K562 (cell line): ENCODE results near the gene RAB9B. TPM values are rescaled to one million over a fixed set of nuclear protein-coding genes. Genes with fewer than 3 reads are reported as not detected.
A peak's percentile ranks its signal among the peaks of the same experiment; 100 is the strongest.

ENCODE experiments used
- ATAC-seq: fragments of 200-7000 bp; cut with Tn5 transposase; 3 replicates; pipeline ENCODE4 v1.9.1; 2020; ENCODE audit warnings: moderate library complexity
- BruUV-seq: library from RNA; stranded (reverse); fragments of 400-500 nt; replicated peaks from 2 replicates; lab custom pipeline; 2021; lab: Mats Ljungman, UMichigan
- CTCF ChIA-PET: fragments of 300-600 bp; formaldehyde crosslinking; extraction: SDS; loops from one replicate; lab custom pipeline; 2021; ENCODE audit warnings: low intra/inter-chr PET ratio; lab: Yijun Ruan, JAX
- POLR2A ChIA-PET: fragments of 300-600, 350-650 bp; sonication (Branson Sonifier 250); formaldehyde crosslinking; extraction: SDS; loops from one replicate; lab custom pipeline; 2021; ENCODE audit warnings: antibody characterized with exemption, inconsistent platforms; lab: Yijun Ruan, JAX
- DNase-seq, 4 experiments: peaks; one replicate each; pipeline versions ENCODE4 v3.0.0 to v3.0.0-alpha.2; 2011 to 2018; ENCODE audit warnings: low spot score in 3 of 4, mixed read lengths in 3 of 4; ENCODE audit errors: extremely low read depth in 1 of 4
- FAIRE-seq: peaks from 2 replicates; lab custom pipeline; 2011; peaks lifted over from hg19 to GRCh38; lab: Jason Lieb, UNC
- H2AFZ ChIP-seq: 2 replicates; pipeline ENCODE4 v1.6.0; 2011; ENCODE audit warnings: low read depth, low read length, control low read depth, inconsistent platforms
- H3K27ac ChIP-seq: fragments of 200-600 bp; 3 replicates; pipeline ENCODE4 v1.8.0; 2011; ENCODE audit warnings: low read depth, mild to moderate bottlenecking, control low read depth, inconsistent platforms, low read length, moderate library complexity, mixed read lengths; ENCODE audit errors: extremely low read depth
- H3K27me3 ChIP-seq, 2 experiments: fragments of 300-600 bp in 1 of 2; 2 replicates in 1 of 2; 3 replicates in 1 of 2; pipeline versions ENCODE4 v1.6.0 to v1.8.0; 2011; ENCODE audit warnings: inconsistent platforms in 2 of 2, low read length in 2 of 2, mild to moderate bottlenecking in 1 of 2, mixed read lengths in 1 of 2, moderate library complexity in 1 of 2; ENCODE audit not compliant: control insufficient read depth in 2 of 2, insufficient read depth in 2 of 2
- H3K36me3 ChIP-seq: fragments of 300-600 bp; 3 replicates; pipeline ENCODE4 v1.8.0; 2011; ENCODE audit warnings: mild to moderate bottlenecking, low read length, inconsistent platforms; ENCODE audit not compliant: control insufficient read depth, insufficient read depth
- H3K4me1 ChIP-seq, 2 experiments: fragments of 200-600 bp in 1 of 2; replicated peaks in 1 of 2; 2 replicates in 1 of 2; 3 replicates in 1 of 2; pipeline versions ENCODE4 v1.5.1 to v1.8.0; 2011; ENCODE audit warnings: inconsistent platforms in 2 of 2, low read length in 2 of 2, mild to moderate bottlenecking in 1 of 2, mixed read lengths in 1 of 2, moderate library complexity in 1 of 2; ENCODE audit not compliant: control insufficient read depth in 2 of 2, insufficient read depth in 2 of 2
- H3K4me2 ChIP-seq: 2 replicates; pipeline ENCODE4 v1.6.1; 2011; ENCODE audit warnings: low read length, control low read depth, inconsistent platforms, mixed read lengths; ENCODE audit not compliant: insufficient read depth
- H3K4me3 ChIP-seq: fragments of 200-600 bp; sonication (generic), shearing (Covaris generic); 2 replicates; pipeline ENCODE4 v1.5.1; 2016; ENCODE audit warnings: control low read depth, inconsistent platforms
- H3K79me2 ChIP-seq: fragments of 200-600 bp; 3 replicates; pipeline ENCODE4 v1.8.0; 2011; ENCODE audit warnings: low read length, inconsistent platforms; ENCODE audit not compliant: control insufficient read depth, insufficient read depth
- H3K9ac ChIP-seq, 2 experiments: 2 replicates each; pipeline versions ENCODE4 v1.6.0 to v1.6.1; 2011; ENCODE audit warnings: low read depth in 2 of 2, low read length in 2 of 2, control low read depth in 1 of 2, inconsistent platforms in 1 of 2, mild to moderate bottlenecking in 1 of 2, mixed read lengths in 1 of 2; ENCODE audit not compliant: insufficient read depth in 1 of 2
- H3K9me1 ChIP-seq: one replicate; pipeline ENCODE4 v1.6.0; 2011; ENCODE audit warnings: inconsistent platforms, mild to moderate bottlenecking, low read length, moderate library complexity; ENCODE audit not compliant: control insufficient read depth, insufficient read depth
- H3K9me3 ChIP-seq: replicated peaks from 2 replicates; pipeline ENCODE4 v1.5.1; 2011; ENCODE audit warnings: low read depth, low read length, inconsistent platforms; ENCODE audit not compliant: control insufficient read depth, insufficient read depth
- H4K20me1 ChIP-seq: replicated peaks from 2 replicates; pipeline ENCODE4 v1.6.1; 2011; ENCODE audit warnings: low read length, inconsistent platforms, mixed read lengths; ENCODE audit not compliant: control insufficient read depth, insufficient read depth
- C11orf30 ChIP-seq: fragments of 450-650 bp; IDR thresholded peaks from 2 replicates; pipeline ENCODE4 v1.6.1; 2016; ENCODE audit warnings: low read depth, mild to moderate bottlenecking
- CHD1 ChIP-seq: fragments of 200-600 bp; sonication (generic); IDR thresholded peaks from one replicate; pipeline ENCODE4 v1.6.1; 2012; ENCODE audit warnings: mild to moderate bottlenecking, moderate library complexity, low read length, inconsistent platforms
- KLF6 ChIP-seq: fragments of 250-450 bp; sonication (Bioruptor Pico); IDR thresholded peaks from 2 replicates; pipeline ENCODE4 v1.4.0; 2020; ENCODE audit warnings: mild to moderate bottlenecking, moderate library complexity, borderline replicate concordance
- MAFF ChIP-seq: IDR thresholded peaks from 2 replicates; pipeline ENCODE4 v1.6.1; 2012; ENCODE audit warnings: low read length, improper control_type of control experiment
- MAFG ChIP-seq: fragments of 450-650 bp; conservative IDR thresholded peaks from 2 replicates; pipeline ENCODE4 v1.6.1; 2016; ENCODE audit warnings: missing genetic modification characterization, missing compliant biosample characterization
- MAFK ChIP-seq: IDR thresholded peaks from 2 replicates; pipeline ENCODE4 v1.6.1; 2011; ENCODE audit warnings: low read length, improper control_type of control experiment
- SUPT5H ChIP-seq: fragments of 450-650 bp; IDR thresholded peaks from 2 replicates; pipeline ENCODE4 v1.6.1; 2016
- TSC22D4 ChIP-seq: fragments of 450-650 bp; IDR thresholded peaks from 2 replicates; pipeline ENCODE4 v1.6.1; 2016; ENCODE audit warnings: missing genetic modification characterization, missing biosample characterization, control low read depth
- XRCC4 ChIP-seq: IDR thresholded peaks from one replicate; pipeline ENCODE4 v1.6.1; 2011; ENCODE audit not compliant: insufficient read depth, insufficient read length; ENCODE audit errors: extremely low read depth
- ZNF316 ChIP-seq: fragments of 450-650 bp; IDR thresholded peaks from 2 replicates; pipeline ENCODE4 v1.6.1; 2016
- ZNF780A ChIP-seq: fragments of 250-450 bp; sonication (Bioruptor Pico); IDR thresholded peaks from 2 replicates; pipeline ENCODE4 v1.5.0; 2021; ENCODE audit warnings: mild to moderate bottlenecking
- WGBS: fragments of 100-300 bp; shearing (Covaris generic); methylation state at CpG from one replicate; pipeline ENCODE4 v1.1.6; 2016; ENCODE audit warnings: low coverage, mixed read lengths; ENCODE audit not compliant: insufficient coverage; ENCODE audit errors: missing lambda C conversion rate; 5-methylcytosine and 5-hydroxymethylcytosine counted together
- in situ Hi-C: fragments of 300-500 bp; cut with MboI; formaldehyde crosslinking; loops from 4 replicates; pipeline ENCODE4 v1.15.0; 2018; ENCODE audit warnings: inconsistent platforms, mixed read lengths
- intact Hi-C: fragments of 100-400 bp; cut with micrococcal nuclease; formaldehyde crosslinking; loops from 2 replicates; pipeline ENCODE4 v1.14.2; 2022
- polyA plus RNA-seq, 8 experiments: library from polyadenylated mRNA; depleted of rRNA in 4 of 8; stranded (reverse) in 5 of 8; unstranded in 3 of 8; fragments of >200 nt; fragmentation: Nextera tagmentation in 2 of 8; fragmentation: Illumina TruSeq in 1 of 8; extraction: Ambion mirVana in 2 of 8; extraction: Trizol in 1 of 8; gene quantifications; 2 replicates each; pipeline versions ENCODE4 v1.2.1 to v1.2.3, GENCODE V29; 2011 to 2014; ENCODE audit warnings: inconsistent platforms in 1 of 8, missing spikeins in 1 of 8
- total RNA-seq, 7 experiments: library from RNA; depleted of rRNA in 6 of 7; stranded (reverse); fragments of >200 nt in 6 of 7; fragmentation: Illumina TruSeq in 2 of 7; extraction: Trizol in 2 of 7; gene quantifications; 2 replicates each; pipeline versions ENCODE4 v1.2.1 to v1.2.3, GENCODE V29; 2011 to 2021; ENCODE audit warnings: low replicate concordance in 1 of 7
- TF ChIP-seq, protein P1 (sequence below): fragments of 450-650 bp; formaldehyde crosslinking; IDR thresholded peaks from 2 replicates; pipeline ENCODE4 v1.4.0; 2022; ENCODE audit warnings: missing genetic modification characterization
- TF ChIP-seq, protein P2 (sequence below): fragments of 450-650 bp; IDR thresholded peaks from 2 replicates; pipeline ENCODE4 v1.6.1; 2016; ENCODE audit warnings: low read depth, mild to moderate bottlenecking, moderate library complexity
- TF ChIP-seq, protein P3 (sequence below): fragments of 250-450 bp; sonication (Bioruptor Pico); IDR thresholded peaks from 2 replicates; pipeline ENCODE4 v1.9.0; 2021; ENCODE audit warnings: mild to moderate bottlenecking, inconsistent platforms
- TF ChIP-seq, protein P4 (sequence below): conservative IDR thresholded peaks from 2 replicates; pipeline ENCODE4 v1.6.1; 2011; ENCODE audit warnings: low read depth, mild to moderate bottlenecking, low read length; ENCODE audit not compliant: control insufficient read depth

RAB9B gene
- total and polyA plus RNA-seq, 9 of the 15 experiments (the other 6 are each of a cell fraction or from before 2014, with no cell fraction given), result 0.03 to 0.05 (median 0.04) TPM; not detected in 6

DNA sequence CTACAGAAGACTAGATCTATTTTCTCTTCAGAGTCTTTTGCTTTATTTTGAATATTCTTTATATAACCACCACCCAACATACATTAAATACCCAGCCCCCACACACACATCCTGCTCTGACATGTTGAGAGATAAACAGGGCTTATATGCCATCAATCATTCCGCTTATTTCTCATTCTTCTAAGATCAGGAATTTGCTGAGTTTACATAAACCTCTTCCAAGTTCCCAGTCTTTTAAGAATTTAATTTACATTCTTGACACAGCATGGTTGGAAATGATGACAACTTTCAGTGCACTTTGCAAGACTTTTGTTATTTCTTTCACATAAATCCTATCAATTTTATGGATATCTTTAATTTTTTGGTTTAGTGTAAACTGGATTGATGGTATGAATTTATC lies 17.5 kb upstream of the RAB9B start:
- H2AFZ ChIP-seq, result no peak overlapping the region
- in situ Hi-C loops, result no loop called here
- H3K27ac ChIP-seq, result no peak overlapping the region
- DNase-seq (no peak), ATAC-seq (no peak), FAIRE-seq (no peak)
- H3K4me3 ChIP-seq, result no peak overlapping the region
- no peaks in the 10 kb centered on the region for H3K79me2 ChIP-seq
- no peaks in the 10 kb centered on the region for H3K9me3 ChIP-seq
- CTCF ChIA-PET, result no interaction called here
- intact Hi-C loops, result loop anchor here (10.0 kb wide), 1 partner anchor 425 kb away; no protein-coding TSS in a partner anchor
- TF ChIP-seq MAFF (peak; percentile 33; the same call in 1 of the 2 replicates), TSC22D4 (tag) (no peak), C11orf30 (peak; percentile 47), MAFK (0 out of 2 replicates have a peak, but pooled peaks have one; percentile 13), ZNF780A (CRISPR knock-in tag) (no peak), MAFG (tag) (peak; percentile 44), CHD1 (no peak), SUPT5H (no peak), KLF6 (CRISPR knock-in tag) (no peak), ZNF316 (peak; percentile 66), XRCC4 (no peak)
- TF ChIP-seq, protein P1, sequence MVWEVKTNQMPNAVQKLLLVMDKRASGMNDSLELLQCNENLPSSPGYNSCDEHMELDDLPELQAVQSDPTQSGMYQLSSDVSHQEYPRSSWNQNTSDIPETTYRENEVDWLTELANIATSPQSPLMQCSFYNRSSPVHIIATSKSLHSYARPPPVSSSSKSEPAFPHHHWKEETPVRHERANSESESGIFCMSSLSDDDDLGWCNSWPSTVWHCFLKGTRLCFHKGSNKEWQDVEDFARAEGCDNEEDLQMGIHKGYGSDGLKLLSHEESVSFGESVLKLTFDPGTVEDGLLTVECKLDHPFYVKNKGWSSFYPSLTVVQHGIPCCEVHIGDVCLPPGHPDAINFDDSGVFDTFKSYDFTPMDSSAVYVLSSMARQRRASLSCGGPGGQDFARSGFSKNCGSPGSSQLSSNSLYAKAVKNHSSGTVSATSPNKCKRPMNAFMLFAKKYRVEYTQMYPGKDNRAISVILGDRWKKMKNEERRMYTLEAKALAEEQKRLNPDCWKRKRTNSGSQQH, result no peak
- TF ChIP-seq, protein P2, sequence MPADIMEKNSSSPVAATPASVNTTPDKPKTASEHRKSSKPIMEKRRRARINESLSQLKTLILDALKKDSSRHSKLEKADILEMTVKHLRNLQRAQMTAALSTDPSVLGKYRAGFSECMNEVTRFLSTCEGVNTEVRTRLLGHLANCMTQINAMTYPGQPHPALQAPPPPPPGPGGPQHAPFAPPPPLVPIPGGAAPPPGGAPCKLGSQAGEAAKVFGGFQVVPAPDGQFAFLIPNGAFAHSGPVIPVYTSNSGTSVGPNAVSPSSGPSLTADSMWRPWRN, result no peak
- TF ChIP-seq, protein P3, sequence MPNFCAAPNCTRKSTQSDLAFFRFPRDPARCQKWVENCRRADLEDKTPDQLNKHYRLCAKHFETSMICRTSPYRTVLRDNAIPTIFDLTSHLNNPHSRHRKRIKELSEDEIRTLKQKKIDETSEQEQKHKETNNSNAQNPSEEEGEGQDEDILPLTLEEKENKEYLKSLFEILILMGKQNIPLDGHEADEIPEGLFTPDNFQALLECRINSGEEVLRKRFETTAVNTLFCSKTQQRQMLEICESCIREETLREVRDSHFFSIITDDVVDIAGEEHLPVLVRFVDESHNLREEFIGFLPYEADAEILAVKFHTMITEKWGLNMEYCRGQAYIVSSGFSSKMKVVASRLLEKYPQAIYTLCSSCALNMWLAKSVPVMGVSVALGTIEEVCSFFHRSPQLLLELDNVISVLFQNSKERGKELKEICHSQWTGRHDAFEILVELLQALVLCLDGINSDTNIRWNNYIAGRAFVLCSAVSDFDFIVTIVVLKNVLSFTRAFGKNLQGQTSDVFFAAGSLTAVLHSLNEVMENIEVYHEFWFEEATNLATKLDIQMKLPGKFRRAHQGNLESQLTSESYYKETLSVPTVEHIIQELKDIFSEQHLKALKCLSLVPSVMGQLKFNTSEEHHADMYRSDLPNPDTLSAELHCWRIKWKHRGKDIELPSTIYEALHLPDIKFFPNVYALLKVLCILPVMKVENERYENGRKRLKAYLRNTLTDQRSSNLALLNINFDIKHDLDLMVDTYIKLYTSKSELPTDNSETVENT, result no peak
- TF ChIP-seq, protein P4, sequence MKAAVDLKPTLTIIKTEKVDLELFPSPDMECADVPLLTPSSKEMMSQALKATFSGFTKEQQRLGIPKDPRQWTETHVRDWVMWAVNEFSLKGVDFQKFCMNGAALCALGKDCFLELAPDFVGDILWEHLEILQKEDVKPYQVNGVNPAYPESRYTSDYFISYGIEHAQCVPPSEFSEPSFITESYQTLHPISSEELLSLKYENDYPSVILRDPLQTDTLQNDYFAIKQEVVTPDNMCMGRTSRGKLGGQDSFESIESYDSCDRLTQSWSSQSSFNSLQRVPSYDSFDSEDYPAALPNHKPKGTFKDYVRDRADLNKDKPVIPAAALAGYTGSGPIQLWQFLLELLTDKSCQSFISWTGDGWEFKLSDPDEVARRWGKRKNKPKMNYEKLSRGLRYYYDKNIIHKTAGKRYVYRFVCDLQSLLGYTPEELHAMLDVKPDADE, result no peak
- no peaks in the 10 kb centered on the region for H3K36me3 ChIP-seq
- no peaks in the 10 kb centered on the region for H3K4me1 ChIP-seq
- H3K27me3 ChIP-seq, result no peaks in the 10 kb centered on the region
- H3K4me2 ChIP-seq, result no peak overlapping the region
- H3K9ac ChIP-seq, result no peak overlapping the region
- POLR2A ChIA-PET, result no interaction called here
- H4K20me1 ChIP-seq, result no peaks in the 10 kb centered on the region
- 0% methylated on average over 1 of the region's 1 CpG for WGBS
- BruUV-seq, result no TSS peak
- no peaks in the 10 kb centered on the region for H3K9me1 ChIP-seq
